ENCODE results near the gene SLC28A1. TPM values are rescaled to one million over a fixed set of nuclear protein-coding genes. Genes with fewer than 3 reads are reported as not detected.

SLC28A1 gene
- polyA plus RNA-seq, 1 donor, result 0.32 TPM

DNA sequence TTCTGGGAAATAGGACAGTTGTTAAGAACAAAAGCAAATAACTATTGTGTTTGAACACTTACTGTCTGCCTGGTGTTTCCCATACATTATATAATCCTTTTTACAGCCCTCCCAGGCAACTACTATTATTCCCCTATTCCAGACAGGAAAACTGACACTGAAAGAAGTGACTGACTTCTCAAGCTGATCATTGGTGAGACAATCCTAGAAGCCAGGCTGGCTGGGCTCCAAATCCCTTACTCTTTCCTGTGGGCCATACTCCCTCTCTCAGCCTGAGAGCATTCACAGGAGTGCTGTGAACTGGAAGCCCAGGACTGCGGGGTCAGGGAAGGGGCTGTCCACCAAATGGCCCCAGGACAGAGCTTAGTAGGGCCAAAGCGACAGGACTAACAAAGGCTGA is 58.0 kb downstream of the SLC28A1 start:
- DNase-seq, result no peak

DNA sequence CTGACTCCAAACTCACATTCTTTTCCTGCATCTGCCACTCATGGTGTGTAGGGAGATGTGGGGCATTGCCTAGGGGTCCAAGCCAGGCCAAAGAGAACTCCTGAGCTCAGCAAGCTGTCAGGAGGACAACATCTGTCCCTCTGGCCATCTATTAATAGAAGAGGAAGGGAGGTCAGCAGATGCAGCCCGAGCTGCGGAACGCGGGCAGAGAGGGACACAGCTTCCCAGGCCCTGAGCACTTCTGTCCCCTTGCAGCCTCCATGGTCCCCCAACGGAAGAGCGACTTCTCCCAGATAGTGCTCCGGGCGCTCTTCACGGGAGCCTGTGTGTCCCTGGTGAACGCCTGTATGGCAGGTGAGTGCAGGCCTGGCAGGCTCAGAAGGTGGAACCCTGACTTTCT is 59.8 kb downstream of the SLC28A1 start:
- DNase-seq, result peak; percentile 23

DNA sequence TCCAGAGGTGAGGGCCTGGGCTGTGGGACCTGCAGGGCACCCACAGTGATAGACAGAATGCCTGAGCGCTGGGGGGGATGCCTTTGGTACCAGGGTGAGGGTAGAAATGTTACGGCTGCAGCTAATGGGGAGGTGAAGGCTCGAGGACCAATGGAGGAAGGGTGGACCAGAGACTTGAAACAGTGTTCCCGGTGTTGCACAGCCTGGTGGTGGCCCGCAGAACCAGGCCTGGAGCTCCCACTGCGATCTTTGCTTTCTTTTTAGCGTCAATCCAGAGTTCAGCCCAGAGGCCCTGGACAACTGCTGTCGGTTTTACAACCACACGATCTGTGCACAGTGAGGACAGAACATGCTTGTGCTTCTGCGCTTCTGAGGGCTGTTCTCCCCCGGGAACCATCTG is 60.4 kb downstream of the SLC28A1 start:
- DNase-seq, result no peak

DNA sequence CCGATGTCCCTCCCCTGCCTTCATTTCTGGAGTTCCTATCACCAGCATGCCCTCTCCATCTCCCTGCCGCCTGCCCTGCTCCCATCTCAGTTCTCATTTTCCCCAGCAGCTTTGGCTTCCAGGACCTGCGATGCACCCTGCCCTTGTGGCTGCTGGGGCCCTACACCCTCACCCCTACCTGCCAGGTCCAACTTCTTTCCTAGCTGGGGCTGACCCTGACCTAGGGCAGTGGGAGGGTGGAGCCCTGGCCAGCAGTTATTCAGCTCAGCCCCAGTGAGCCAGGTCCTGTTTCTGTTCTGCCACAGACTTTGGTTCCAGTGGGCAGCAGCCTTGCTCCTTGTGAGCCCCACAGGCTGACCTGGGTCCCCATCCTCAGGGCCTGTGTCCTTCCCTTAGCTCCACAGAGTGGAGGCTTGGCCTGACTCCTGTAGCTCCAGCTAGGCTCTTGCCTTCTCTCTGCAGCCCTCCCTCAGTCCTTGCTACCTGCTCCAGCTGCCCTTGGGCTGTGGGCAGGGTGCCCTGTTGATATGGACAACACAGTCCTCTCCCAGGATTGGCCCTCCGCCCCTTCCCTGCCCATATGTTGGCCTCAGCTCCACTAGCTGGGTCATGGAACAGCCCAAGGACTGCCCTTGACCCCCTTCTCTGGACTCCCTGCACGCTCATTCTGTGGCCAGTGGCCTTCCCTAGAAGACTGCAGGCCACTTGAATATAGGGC is 62.5 kb downstream of the SLC28A1 start:
- no peak for DNase-seq

DNA sequence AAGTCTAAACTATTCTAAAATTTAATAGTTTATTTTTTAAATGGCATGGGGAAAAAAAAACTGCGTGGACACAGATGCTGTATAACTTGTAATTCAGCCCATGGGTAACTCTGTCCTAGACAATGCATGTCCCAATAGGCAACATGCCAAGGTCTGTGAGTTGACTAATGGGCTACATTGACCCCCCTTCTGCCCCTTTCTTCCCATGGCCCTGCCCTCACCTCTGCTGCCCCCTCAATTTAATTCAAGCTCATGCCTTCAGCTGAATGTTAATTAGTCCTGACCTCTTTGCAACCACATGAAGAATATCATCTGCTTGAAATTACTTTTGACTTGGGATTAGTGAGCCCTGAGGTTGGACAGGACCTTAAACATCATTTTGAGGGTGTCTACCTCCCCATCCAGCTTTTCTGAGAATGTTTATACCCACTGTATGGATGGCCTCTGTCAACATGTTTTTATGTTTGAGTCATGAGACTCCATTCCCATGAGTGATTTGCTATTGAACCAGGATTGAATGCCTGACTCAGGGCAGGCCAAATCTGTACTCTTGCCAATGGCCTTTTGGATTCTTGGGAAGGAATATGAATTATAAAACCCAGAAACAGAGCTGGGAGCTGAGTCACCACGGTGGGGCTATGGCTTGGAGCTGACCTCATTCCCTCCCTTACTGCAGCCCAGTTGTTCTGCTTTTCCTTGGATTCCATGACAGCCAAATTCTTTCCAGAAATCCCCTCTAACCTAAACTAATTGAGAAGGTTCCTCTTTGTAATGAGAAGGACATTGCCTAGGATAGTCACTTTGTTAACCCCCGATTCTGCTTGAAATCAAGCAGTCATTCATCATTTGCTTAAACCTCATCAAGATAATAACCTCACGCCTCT is 63.7 kb downstream of the SLC28A1 start:
- no peak for DNase-seq

DNA sequence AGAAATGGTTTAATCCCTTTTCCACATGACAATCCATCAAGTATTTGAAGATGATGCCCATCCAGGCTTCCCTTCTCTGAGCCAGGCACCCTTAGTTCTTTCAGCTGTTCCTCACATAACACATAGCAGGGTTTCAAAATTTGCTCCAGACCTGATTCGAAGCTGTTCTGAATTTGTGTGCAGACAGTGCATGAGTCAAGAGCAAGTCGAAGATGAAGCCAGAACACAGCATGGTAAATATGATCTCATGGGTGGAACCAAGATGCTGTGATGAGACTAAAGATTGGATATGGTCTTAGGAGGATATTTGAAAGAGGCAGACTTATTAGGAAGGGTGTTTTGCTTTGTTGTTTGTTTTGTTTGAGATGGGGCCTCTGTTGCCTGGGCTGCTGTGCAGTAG is 64.6 kb downstream of the SLC28A1 start:
- no peak for DNase-seq

DNA sequence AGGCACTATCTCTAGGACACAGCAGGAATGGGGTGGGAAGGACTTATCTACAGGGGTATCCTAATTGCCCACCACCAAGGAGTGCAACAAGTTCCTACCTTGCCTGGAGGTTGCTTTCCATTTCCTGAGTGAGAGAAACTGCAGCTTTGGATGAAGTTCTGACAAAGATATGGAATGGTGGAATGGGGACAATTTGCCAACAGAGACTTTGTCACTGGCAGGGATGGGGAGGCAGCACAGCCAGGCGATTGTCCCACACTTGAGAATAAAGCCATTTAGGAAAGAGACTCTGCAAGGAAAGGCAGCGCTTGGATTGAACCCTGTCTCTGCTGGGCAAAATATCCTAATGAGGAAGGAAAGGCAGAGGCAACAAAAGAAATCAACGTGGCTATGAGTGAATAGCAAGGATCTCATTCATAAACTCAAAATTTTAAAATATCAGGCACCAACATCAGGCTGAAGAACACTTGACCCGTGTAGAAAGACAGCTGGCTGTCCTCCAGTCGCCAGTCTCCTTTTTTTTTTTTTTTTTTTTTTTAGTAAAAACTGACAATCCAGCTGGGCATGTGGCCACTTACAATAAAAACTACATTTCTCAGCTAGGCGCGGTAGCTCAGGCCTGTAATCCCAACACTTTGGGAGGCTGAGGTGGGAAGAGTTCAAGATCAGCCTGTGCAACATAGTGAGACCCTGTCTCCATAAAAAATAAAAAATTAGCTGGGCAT is 65.5 kb downstream of the SLC28A1 start:
- no peak for DNase-seq

DNA sequence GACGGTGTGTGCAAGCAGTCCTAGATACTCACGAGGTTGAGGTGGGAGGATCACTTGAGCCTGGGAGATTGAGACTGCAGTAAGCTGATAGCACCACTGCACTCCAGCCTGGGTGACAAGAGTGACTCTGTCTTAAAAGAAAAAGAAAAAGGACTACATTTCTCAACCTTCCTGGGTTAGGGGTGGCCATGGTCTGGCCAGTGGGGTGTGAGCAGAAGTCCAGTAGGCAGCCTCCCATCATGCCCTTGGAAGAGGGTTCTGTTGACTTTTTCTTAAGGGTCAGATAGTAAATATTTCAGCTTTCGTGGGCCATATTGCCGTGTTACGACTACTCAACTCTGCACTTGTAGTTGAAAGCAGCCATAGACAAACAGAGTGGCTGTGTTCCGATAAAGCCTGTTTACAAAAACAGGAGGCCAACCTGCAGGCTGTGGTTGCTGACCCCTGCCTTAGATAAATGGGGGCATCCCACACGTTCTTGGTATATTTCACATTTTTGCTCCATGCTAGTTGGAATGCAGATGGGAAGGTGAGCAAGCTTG is 66.2 kb downstream of the SLC28A1 start:
- no peak for DNase-seq

DNA sequence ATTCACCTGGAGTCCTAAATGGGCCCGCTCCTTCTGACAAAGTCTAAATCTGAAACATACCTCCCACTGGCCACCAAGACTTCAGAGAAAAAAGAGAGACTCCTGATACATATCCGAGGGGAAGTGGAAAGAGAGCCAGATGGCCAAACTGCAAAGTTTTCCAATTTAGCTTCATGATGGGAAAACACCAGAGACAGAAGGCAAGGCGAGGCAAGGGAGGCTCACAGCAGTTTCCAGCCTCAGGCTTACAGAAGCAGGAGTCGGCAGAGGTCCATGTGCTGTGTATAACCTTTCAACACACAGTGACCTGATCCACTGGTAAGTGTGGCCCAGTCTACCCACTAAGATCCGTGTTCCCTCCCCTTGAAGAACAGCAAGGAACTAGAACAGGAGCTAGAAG is 67.3 kb downstream of the SLC28A1 start:
- no peak for DNase-seq

DNA sequence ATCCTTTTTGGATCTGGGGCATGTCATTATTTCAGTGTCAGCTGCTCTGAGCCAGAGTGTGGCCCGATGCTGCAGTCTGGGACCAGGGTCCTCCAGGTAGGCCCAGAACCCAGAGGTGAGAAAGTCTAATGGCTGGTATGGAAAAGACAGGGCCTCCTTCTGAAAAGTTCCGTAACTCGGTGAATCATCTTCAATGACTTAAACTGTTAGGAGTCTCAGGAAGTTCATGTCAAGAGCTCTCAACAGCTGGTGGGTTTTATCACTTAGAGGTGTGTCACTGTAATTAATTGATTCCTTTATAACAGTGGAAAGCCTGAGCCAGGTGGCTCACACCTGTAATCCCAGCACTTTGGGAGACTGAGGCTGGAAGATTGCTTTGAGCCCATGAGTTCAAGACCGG is 68.7 kb downstream of the SLC28A1 start:
- DNase-seq, result no peak

DNA sequence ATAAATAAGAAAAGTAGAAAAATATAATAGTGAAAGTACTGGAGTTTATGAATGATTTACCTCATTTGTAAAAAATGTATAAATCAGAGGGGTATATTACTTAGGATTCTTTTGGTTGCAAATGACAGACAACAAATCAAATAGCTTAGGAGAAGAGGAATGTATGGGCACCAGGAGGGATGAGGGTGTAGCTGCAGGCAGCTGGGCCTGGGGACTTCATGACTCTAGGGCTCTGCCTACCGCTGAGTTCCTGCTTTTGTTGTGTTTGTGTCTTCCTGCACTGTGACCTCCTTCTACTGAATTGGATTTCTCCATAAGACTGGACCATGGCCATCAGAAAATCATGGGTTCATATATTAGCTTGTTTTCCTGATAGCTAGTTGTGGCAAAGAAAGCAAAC is 69.3 kb downstream of the SLC28A1 start:
- no peak for DNase-seq

DNA sequence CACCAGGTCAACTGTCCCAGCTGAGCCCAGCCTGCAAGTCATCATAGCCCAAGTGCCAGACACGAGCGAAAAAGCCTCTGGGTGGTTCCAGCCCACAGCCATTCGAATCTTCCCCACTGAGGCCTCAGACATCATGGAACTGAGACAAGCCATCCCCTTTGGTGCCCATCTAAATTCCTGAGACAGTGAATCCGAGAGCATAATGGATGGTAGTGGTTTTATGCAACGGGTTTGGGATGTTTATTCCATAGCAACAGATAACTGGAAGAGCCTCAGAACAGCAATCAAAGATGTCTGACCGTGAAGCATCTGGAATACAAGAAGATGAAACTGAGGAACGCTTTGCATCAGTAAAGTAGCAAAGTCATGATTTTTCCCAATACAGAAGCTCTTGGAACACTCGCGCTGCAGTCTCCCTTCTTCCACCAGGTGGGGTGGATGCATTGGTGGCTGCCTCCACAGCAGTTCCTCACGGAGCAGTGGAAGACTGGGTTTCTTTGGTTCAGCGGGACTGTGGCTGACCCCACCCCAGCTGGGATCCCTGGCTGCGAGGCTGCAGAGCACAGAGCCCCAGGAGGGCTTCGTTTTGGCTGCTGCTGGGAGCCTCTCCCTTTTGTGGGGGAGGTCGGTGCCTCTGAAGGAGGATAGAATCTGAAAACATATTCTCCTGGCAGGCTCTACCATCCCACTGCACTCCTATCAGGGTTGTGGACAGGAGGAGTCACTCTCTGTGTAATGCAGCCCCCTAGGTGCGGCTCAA is 70.8 kb downstream of the SLC28A1 start:
- peak; percentile 63 for DNase-seq

DNA sequence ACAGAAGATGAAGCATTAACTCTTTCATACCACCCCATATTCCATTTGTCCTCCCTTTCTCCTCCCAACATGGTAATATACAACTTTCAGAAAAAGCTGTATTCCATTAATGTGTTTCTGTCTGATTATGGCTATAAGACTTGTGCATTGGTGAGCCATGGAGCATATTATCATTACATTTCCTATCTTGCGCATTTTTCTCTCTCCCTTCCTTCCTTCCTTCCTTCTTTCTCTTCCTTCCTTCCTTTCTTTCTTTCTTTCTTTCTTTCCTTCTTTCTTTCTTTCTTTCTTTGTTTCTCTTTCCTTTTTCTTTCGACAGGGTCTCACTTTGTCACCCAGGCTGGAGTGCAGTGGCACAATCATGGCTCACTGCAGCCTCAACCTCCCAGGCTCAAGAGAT is 71.7 kb downstream of the SLC28A1 start:
- no peak for DNase-seq

DNA sequence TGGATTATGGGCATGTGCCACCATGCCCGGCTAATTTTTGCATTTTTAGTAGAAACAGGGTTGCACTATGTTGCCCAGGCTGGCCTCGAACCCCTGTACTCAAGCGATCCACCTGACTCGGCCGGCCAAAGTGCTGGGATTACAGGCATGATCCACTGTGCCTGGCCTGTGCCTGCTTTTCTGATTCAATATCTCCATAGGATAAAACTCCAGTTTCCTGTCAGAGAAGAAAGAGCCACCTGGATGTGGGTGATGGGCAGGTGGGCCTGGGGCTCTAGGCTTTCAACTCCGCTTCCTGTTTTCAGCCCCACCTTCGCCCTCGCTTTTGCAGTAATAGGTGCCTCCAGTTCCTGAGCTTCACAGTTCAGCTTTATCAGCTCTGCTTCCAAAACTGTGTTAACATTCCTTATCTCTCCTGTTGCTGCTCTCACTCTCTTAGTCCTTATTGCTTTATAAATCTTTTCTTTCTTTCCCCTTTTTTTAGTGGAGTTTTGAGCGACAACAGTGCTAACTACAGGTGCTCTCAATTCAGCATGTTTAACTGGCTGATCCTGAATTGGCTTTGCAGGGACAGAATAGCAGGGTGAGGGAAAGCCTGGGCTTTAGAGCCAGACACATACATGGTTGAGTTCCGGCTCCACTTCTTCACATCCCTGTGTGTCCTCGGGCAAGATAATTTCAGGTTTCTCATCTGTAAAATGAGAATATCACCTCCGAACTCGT is 76.1 kb downstream of the SLC28A1 start:
- no peak for DNase-seq

DNA sequence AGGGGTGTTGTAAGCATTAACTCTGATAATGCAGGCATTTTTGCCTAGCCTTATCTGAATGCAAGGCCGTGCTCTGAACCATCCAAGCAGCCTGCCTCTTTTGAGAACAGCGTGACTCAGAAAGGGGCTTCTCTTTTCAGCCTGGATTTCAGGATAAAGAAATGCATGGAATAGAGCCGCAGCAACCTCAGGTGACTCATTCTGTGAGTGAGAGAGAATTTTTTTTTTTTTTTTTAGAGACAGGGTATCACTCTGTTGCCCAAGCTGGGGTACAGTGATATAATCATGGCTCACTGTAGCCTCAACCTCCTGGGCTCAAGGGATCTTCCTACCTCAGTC is 76.6 kb downstream of the SLC28A1 start:
- DNase-seq, result no peak

DNA sequence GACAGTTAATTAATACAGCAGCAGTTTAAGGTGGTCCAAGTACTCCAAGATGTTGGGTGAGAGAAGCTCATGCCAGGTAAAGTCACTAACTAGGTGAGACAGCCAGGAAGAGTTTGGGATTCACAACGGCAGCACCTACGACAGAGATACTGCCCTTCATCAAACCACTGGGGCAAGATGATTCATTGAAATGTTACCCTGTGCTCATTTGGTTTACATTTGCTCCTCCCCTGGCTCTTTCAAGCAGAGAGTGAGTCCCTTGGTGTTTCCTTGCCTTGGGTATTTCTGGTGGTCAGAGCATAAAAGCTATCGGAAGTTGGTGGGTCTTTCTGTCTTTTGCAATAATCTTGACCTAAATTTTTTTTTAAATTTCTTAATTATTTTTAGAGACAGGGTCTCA is 77.2 kb downstream of the SLC28A1 start:
- no peak for DNase-seq

DNA sequence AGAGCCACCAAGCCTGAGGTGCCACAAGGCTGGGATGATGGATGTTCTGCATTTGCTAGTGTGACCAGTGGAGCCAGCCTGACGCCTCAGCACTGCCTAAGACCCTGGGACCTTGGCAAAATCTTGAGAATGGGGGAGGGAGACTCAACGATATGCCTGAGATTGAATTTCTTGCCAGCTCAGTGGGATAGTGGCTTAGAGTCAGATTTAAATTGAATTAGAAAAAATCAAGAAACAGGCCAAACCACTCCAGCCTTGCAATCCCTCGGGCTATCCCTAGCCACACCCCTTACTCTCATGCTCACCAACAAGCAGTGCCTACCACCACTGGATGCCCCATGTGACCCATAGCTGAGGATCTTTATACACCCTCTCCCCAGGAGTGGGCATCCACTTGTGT is 78.5 kb downstream of the SLC28A1 start:
- DNase-seq, result no peak

DNA sequence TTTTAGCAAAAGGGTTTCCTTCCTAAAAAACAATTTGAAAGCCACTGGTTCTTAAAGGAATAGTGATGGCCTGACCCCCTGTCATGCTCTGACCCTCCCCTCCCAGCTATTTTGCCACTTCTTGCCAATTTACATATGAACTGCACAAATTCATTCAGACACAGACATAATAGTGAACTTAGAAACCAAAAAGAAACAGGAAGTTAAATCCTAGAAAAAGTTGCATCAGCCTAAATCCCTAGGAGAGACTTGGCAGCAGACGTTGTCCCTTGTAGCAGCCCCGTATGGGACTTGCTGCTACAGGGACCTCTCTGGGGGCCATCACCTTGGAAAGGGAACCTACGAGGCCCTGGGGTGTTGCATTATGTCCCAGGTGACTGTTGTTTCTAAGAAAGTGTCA is 82.9 kb downstream of the SLC28A1 start:
- no peak for DNase-seq

DNA sequence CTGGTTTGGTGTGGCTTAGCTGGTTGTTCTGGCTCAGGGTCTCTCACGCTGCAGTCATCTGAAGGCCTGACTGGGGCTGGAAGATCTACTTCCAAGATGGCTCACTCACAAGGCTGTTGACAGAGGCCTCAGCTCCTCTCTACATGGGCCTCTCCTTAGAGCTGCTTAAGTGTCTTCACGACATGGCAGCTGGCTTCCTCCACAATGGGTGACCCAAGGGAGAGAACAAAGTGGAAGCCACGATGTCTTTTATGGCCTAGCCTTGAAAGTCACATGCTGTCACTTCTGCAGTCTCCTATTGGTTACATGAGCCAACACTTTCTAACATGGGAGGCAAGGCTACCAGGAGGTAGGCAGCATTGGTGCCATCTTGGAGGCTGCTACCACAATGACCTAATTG is 83.8 kb downstream of the SLC28A1 start:
- no peak for DNase-seq

DNA sequence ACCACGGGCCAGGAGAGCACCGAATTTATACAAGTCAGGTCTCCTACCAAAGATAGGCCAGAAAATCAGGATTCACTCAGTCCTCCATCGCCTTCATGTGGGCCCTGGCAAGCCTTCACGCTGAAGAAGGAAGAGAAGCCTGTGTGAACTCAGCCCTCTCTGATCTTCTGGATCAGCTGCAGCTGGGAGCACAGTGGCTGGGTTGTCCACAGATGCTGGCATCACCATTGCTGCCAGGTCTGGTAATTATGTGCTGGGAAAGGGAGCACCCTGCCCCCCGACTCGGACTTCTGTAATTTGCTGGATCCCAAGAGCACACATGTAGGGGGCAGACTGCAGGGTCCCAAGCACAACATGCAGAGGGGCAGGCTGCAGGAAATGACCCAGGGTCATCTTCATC is 84.8 kb downstream of the SLC28A1 start:
- no peak for DNase-seq

DNA sequence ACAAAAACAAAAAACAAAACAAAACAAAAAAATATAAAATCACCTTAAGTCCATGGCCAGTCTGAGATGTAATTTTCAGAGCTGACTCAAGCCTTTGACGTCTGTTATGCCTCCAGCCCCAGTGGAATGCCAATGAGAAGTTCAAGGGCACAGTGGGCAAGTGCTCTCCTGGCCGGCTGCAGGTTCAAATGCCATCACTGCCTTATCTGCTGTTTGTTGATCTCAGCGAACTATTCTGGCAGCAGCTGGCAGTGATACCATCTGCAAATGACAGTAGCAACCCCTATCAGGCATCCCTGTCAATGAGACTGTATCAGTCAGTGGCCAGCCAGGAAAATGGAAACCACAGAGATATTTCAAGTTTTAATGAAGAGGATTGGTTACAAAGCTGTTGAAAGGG is 86.4 kb downstream of the SLC28A1 start:
- no peak for DNase-seq
